Endodermal cell (in vitro differentiated cells): ENCODE data around the gene MYL10. TPM values are rescaled to one million over a fixed set of nuclear protein-coding genes. Genes with fewer than 3 reads are reported as not detected.

ENCODE experiments used
- DNase-seq: peaks from one replicate; pipeline ENCODE4 v3.0.0-alpha.2; 2017
- H3K27ac ChIP-seq: 2 replicates; pipeline ENCODE4 v1.5.1; 2013; ENCODE audit warnings: mild to moderate bottlenecking, low read depth, low read length, moderate library complexity
- H3K27me3 ChIP-seq: 2 replicates; pipeline ENCODE4 v1.6.1; 2013; ENCODE audit warnings: mild to moderate bottlenecking, low read length, moderate library complexity; ENCODE audit not compliant: insufficient read depth, control insufficient read depth, poor library complexity, severe bottlenecking
- H3K36me3 ChIP-seq: 2 replicates; pipeline ENCODE4 v1.7.0; 2013; ENCODE audit warnings: mild to moderate bottlenecking, low read length, moderate library complexity; ENCODE audit not compliant: control insufficient read depth, insufficient read depth
- H3K4me1 ChIP-seq: one replicate; pipeline ENCODE4 v1.7.0; 2013; ENCODE audit warnings: low read length; ENCODE audit not compliant: control insufficient read depth, insufficient read depth
- H3K4me3 ChIP-seq: 2 replicates; pipeline ENCODE4 v1.5.1; 2013; ENCODE audit warnings: mild to moderate bottlenecking, low read length, moderate library complexity
- H3K9ac ChIP-seq: 2 replicates; pipeline ENCODE4 v1.6.1; 2013; ENCODE audit warnings: mild to moderate bottlenecking, low read length, moderate library complexity; ENCODE audit not compliant: poor library complexity, severe bottlenecking; ENCODE audit errors: extremely low read depth
- H3K9me3 ChIP-seq: 2 replicates; pipeline ENCODE4 v1.6.1; 2013; ENCODE audit warnings: mild to moderate bottlenecking, low read length, moderate library complexity; ENCODE audit not compliant: control insufficient read depth
- H3K27ac Mint-ChIP-seq: 2 replicates; pipeline ENCODE4 v1.8.0; 2020; ENCODE audit warnings: mixed read lengths
- H3K27me3 Mint-ChIP-seq: 2 replicates; pipeline ENCODE4 v1.8.0; 2021; ENCODE audit warnings: mild to moderate bottlenecking, mixed read lengths; ENCODE audit not compliant: insufficient read depth
- H3K36me3 Mint-ChIP-seq: 2 replicates; pipeline ENCODE4 v1.8.0; 2020; ENCODE audit warnings: low read depth, mixed read lengths
- H3K4me1 Mint-ChIP-seq: 2 replicates; pipeline ENCODE4 v1.8.0; 2020; ENCODE audit warnings: mixed read lengths
- H3K4me3 Mint-ChIP-seq: 2 replicates; pipeline ENCODE4 v1.8.0; 2020; ENCODE audit warnings: mild to moderate bottlenecking, moderate library complexity, mixed read lengths
- H3K9me3 Mint-ChIP-seq: 2 replicates; pipeline ENCODE4 v1.8.0; 2020; ENCODE audit warnings: mild to moderate bottlenecking, mixed read lengths
- CTCF ChIP-seq: fragments of 200-600 bp; sonication (generic); conservative IDR thresholded peaks from 2 replicates; pipeline ENCODE4 v1.5.0; 2021; ENCODE audit warnings: antibody characterized with exemption, mild to moderate bottlenecking
- WGBS, 2 experiments: methylation state at CpG; one replicate each; pipeline versions ENCODE4 v1.1.5 to v1.1.7; 2013; ENCODE audit warnings: missing lambda C conversion rate in 2 of 2, mixed read lengths in 1 of 2; ENCODE audit not compliant: insufficient coverage in 1 of 2, insufficient read length in 1 of 2; 5-methylcytosine and 5-hydroxymethylcytosine counted together
- total RNA-seq, 2 donors: library from RNA; stranded (reverse); fragmentation: NEBNext Ultra II Directional in 1 of 2; extraction: Animal tissue kit (Norgen Biotek cat#: 25700) in 1 of 2; gene quantifications; 2 replicates in 1 of 2; 3 replicates in 1 of 2; pipeline ENCODE4 v1.2.1, GENCODE V29; 2021

MYL10 gene
- total RNA-seq, 2 donors from 2014 or later: not detected

- TF ChIP-seq CTCF: no peak
- 80 to 87% methylated on average over 5 to 15 of the region's 15 CpGs for WGBS, 2 experiments
- Histone ChIP-seq H3K4me1 (no peaks in the 10 kb centered on the region), H3K27me3 (no peaks in the 10 kb centered on the region), H3K4me3 (no peak overlapping the region), H3K9me3 (no peaks in the 10 kb centered on the region), H3K27ac (no peak overlapping the region), H3K36me3 (no peaks in the 10 kb centered on the region), H3K9ac (no peak overlapping the region)
- Mint-ChIP-seq H3K27ac (no peak overlapping the region), H3K4me3 (no peak overlapping the region), H3K9me3 (peaks cover 4% of the 10 kb centered on the region), H3K4me1 (peaks cover 7% of the 10 kb centered on the region), H3K36me3 (no peaks in the 10 kb centered on the region), H3K27me3 (peaks cover 2% of the 10 kb centered on the region)
- no peak for DNase-seq
Measured at GRCh38 chr7:101630591-101630990, 1.5 kb upstream of the MYL10 start.

DNA sequence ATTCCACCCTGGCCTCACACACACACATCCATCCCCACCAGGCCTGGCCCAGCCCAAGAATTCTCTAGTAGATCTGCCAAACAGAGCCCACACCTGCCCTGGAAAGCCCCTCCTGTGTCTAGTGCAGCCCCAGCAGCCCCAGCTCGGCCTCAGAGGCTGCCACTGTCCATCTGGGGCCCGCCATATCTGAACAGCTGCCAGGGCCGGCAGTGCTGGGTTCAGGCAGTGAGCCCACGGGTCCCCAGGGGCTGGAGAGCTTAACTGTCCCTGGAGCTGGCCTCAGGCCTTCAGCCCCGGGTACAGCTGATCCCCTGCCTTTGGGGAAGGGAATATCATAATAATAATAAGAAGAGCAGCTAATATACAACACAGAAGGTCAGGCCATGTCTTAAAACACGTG is 574 bp downstream of the MYL10 start:
- H3K27me3 Mint-ChIP-seq: peaks cover 2% of the 10 kb centered on the region
- WGBS, 2 experiments: 94 to 95% methylated on average over 3 to 5 of the region's 6 CpGs

DNA sequence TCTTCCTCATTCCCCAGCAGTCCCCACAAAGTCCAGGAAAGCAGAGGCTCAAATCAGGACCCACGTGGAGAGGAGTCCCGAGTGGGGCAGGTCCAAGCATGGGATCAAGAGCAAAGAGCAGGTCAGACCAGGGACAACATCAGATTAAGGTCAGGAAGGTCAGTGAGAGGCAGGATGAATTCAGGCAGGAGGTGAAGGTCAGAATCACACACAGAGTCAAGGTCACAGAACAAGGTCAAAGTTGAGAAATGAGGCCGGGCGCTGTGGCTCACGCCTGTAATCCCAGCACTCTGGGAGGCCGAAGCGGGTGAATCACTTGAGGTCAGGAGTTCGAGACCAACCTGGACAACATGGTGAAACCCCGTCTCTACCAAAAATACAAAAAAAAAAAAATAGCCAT is 2.3 kb downstream of the MYL10 start:
- H3K4me1 ChIP-seq: peaks cover 10% of the 10 kb centered on the region
- H3K9me3 ChIP-seq: no peaks in the 10 kb centered on the region
- 88% methylated on average over 5 to 9 of the region's 9 CpGs for WGBS, 2 experiments
- no peak for TF ChIP-seq CTCF
- no peak overlapping the region for H3K27ac ChIP-seq
- peaks cover 22% of the 10 kb centered on the region for H3K4me1 Mint-ChIP-seq
- no peaks in the 10 kb centered on the region for H3K9me3 Mint-ChIP-seq
- H3K27me3 Mint-ChIP-seq: peaks cover 2% of the 10 kb centered on the region
- no peak overlapping the region for H3K4me3 ChIP-seq
- no peaks in the 10 kb centered on the region for H3K36me3 Mint-ChIP-seq
- H3K4me3 Mint-ChIP-seq: no peak overlapping the region
- no peak overlapping the region for H3K27ac Mint-ChIP-seq
- no peaks in the 10 kb centered on the region for H3K36me3 ChIP-seq
- no peak overlapping the region for H3K9ac ChIP-seq
- H3K27me3 ChIP-seq: no peaks in the 10 kb centered on the region
- DNase-seq: no peak

More for the DNA sequence above, 574 bp downstream of the MYL10 start:
- H3K9ac ChIP-seq: no peak overlapping the region
- H3K4me1 ChIP-seq: peaks cover 7% of the 10 kb centered on the region
- Mint-ChIP-seq H3K9me3 (peaks cover 4% of the 10 kb centered on the region), H3K36me3 (no peaks in the 10 kb centered on the region), H3K4me1 (peaks cover 22% of the 10 kb centered on the region), H3K27ac (no peak overlapping the region), H3K4me3 (no peak overlapping the region)
- no peak for DNase-seq
- H3K9me3 ChIP-seq: no peaks in the 10 kb centered on the region
- TF ChIP-seq CTCF: no peak
- no peak overlapping the region for H3K27ac ChIP-seq
- H3K36me3 ChIP-seq: no peaks in the 10 kb centered on the region
- no peak overlapping the region for H3K4me3 ChIP-seq
- no peaks in the 10 kb centered on the region for H3K27me3 ChIP-seq
